C1 segment of cervical spinal cord (tissue), 14 donors: ENCODE data around the gene TRIM37.
A peak's percentile ranks its signal among the peaks of the same experiment; 100 is the strongest.

Source experiments
- DNase-seq, 14 donors: peaks; one replicate each; lab custom pipeline; 2025; lab: John Stamatoyannopoulos, UW

TRIM37 gene

GRCh38 chr17:59030811-59031210 lies 75.9 kb downstream of the TRIM37 start:
- DNase-seq = no peak

GRCh38 chr17:59028328-59028727 lies 78.4 kb downstream of the TRIM37 start:
- no peak for DNase-seq

- DNase-seq = no peak
Measured at GRCh38 chr17:59027750-59028149, 78.9 kb downstream of the TRIM37 start.

- no peak for DNase-seq
Measured at GRCh38 chr17:59026176-59026939, 80.3 kb downstream of the TRIM37 start.

GRCh38 chr17:59024916-59025315 lies 81.8 kb downstream of the TRIM37 start:
- DNase-seq = no peak

- no peak for DNase-seq
Measured at GRCh38 chr17:59018019-59018418, 88.7 kb downstream of the TRIM37 start.

- no peak for DNase-seq
Measured at GRCh38 chr17:59011975-59012374, 94.7 kb downstream of the TRIM37 start.

GRCh38 chr17:59010026-59010425 lies 96.7 kb downstream of the TRIM37 start:
- no peak for DNase-seq

GRCh38 chr17:59008737-59009136 lies 97.9 kb downstream of the TRIM37 start:
- DNase-seq = no peak

- no peak for DNase-seq
Measured at GRCh38 chr17:59007995-59008394, 98.7 kb downstream of the TRIM37 start.

- peak in 9 of 14 donors; percentile 0 to 29 (median 3) for DNase-seq
Measured at GRCh38 chr17:59004338-59005111, 102.2 kb downstream of the TRIM37 start.

- DNase-seq = no peak
Measured at GRCh38 chr17:59003860-59004259, 102.8 kb downstream of the TRIM37 start.

GRCh38 chr17:59002848-59003247 lies 103.8 kb downstream of the TRIM37 start:
- DNase-seq = no peak

- DNase-seq = no peak
Measured at GRCh38 chr17:59002126-59002525, 104.6 kb downstream of the TRIM37 start.

GRCh38 chr17:59001158-59001814 lies 105.4 kb downstream of the TRIM37 start:
- peak in 1 of 14 donors; percentile 4 for DNase-seq

GRCh38 chr17:59000022-59000421 lies 106.7 kb downstream of the TRIM37 start:
- DNase-seq = no peak

- no peak for DNase-seq
Measured at GRCh38 chr17:58999500-58999899, 107.2 kb downstream of the TRIM37 start.

GRCh38 chr17:58998871-58999270 lies 107.8 kb downstream of the TRIM37 start:
- no peak for DNase-seq

- DNase-seq = no peak
Measured at GRCh38 chr17:58997756-58998553, 108.7 kb downstream of the TRIM37 start.

- DNase-seq = no peak
Measured at GRCh38 chr17:58996968-58997367, 109.7 kb downstream of the TRIM37 start.

- DNase-seq = no peak
Measured at GRCh38 chr17:58995247-58995940, 111.3 kb downstream of the TRIM37 start.
